WERI-Rb-1 (cell line): ENCODE data around the gene MEF2A.

Experiments used
- DNase-seq: peaks from one replicate; pipeline ENCODE4 v3.0.0-alpha.2; 2020
- H3K27ac ChIP-seq: fragments of 250-450 bp; sonication (Bioruptor Pico); 2 replicates; pipeline ENCODE4 v1.5.1; 2020; ENCODE audit warnings: mild to moderate bottlenecking, moderate library complexity
- H3K27me3 ChIP-seq: fragments of 250-450 bp; sonication (Bioruptor Pico); 2 replicates; pipeline ENCODE4 v1.5.1; 2021; ENCODE audit warnings: mild to moderate bottlenecking, low read depth, moderate library complexity; ENCODE audit not compliant: insufficient read depth, severe bottlenecking
- H3K36me3 ChIP-seq: fragments of 250-450 bp; sonication (Bioruptor Pico); 2 replicates; pipeline ENCODE4 v1.5.1; 2020; ENCODE audit warnings: mild to moderate bottlenecking, moderate library complexity
- H3K4me3 ChIP-seq: 2 replicates; pipeline ENCODE4 v1.5.1; 2011; ENCODE audit warnings: low read depth, mild to moderate bottlenecking, control low read depth, low read length
- H3K9me3 ChIP-seq: fragments of 250-450 bp; sonication (Bioruptor Pico); 2 replicates; pipeline ENCODE4 v1.5.1; 2021; ENCODE audit warnings: mild to moderate bottlenecking, moderate library complexity; ENCODE audit not compliant: severe bottlenecking
- CTCF ChIP-seq: IDR thresholded peaks from 2 replicates; pipeline ENCODE4 v1.5.1; 2011; ENCODE audit warnings: low read depth, mild to moderate bottlenecking, control low read depth, inconsistent platforms, low read length

The MEF2A gene

GRCh38 chr15:99578809-99579208 is 13.0 kb downstream of the MEF2A start:
- no peak overlapping the region for H3K27ac ChIP-seq
- no peaks in the 10 kb centered on the region for H3K27me3 ChIP-seq
- H3K36me3 ChIP-seq: no peaks in the 10 kb centered on the region
- no peak overlapping the region for H3K4me3 ChIP-seq
- H3K9me3 ChIP-seq: no peaks in the 10 kb centered on the region
- no peak for DNase-seq
- no peak for TF ChIP-seq CTCF

- DNase-seq: no peak
- H3K4me3 ChIP-seq: no peak overlapping the region
- TF ChIP-seq CTCF: no peak
- no peaks in the 10 kb centered on the region for H3K9me3 ChIP-seq
- no peak overlapping the region for H3K27ac ChIP-seq
- no peaks in the 10 kb centered on the region for H3K36me3 ChIP-seq
- no peaks in the 10 kb centered on the region for H3K27me3 ChIP-seq
Measured at GRCh38 chr15:99580076-99580475, 14.3 kb downstream of the MEF2A start.

- Histone ChIP-seq H3K36me3 (no peaks in the 10 kb centered on the region), H3K27me3 (no peaks in the 10 kb centered on the region), H3K27ac (no peak overlapping the region), H3K9me3 (no peaks in the 10 kb centered on the region), H3K4me3 (no peak overlapping the region)
- no peak for TF ChIP-seq CTCF
- no peak for DNase-seq
Measured at GRCh38 chr15:99582508-99582960, 16.8 kb downstream of the MEF2A start.

GRCh38 chr15:99584081-99584600 is 18.4 kb downstream of the MEF2A start:
- no peak for TF ChIP-seq CTCF
- H3K27me3 ChIP-seq: no peaks in the 10 kb centered on the region
- H3K36me3 ChIP-seq: no peaks in the 10 kb centered on the region
- no peak overlapping the region for H3K4me3 ChIP-seq
- DNase-seq: no peak
- H3K9me3 ChIP-seq: no peaks in the 10 kb centered on the region
- H3K27ac ChIP-seq: no peak overlapping the region

- no peaks in the 10 kb centered on the region for H3K36me3 ChIP-seq
- no peak overlapping the region for H3K4me3 ChIP-seq
- no peaks in the 10 kb centered on the region for H3K9me3 ChIP-seq
- no peak overlapping the region for H3K27ac ChIP-seq
- H3K27me3 ChIP-seq: no peaks in the 10 kb centered on the region
- no peak for DNase-seq
- TF ChIP-seq CTCF: no peak
Measured at GRCh38 chr15:99586121-99586520, 20.3 kb downstream of the MEF2A start.

- no peaks in the 10 kb centered on the region; the same call in 1 of the 2 replicates for H3K36me3 ChIP-seq
- H3K27me3 ChIP-seq: no peaks in the 10 kb centered on the region
- H3K4me3 ChIP-seq: no peak overlapping the region
- H3K27ac ChIP-seq: no peak overlapping the region
- H3K9me3 ChIP-seq: no peaks in the 10 kb centered on the region
- no peak for DNase-seq
- no peak for TF ChIP-seq CTCF
Measured at GRCh38 chr15:99589801-99590200, 24.0 kb downstream of the MEF2A start.
